Peyer's patch (tissue), 4 donors: ENCODE measurements around the gene PROK2. TPM values are rescaled to one million over a fixed set of nuclear protein-coding genes. Genes with fewer than 3 reads are reported as not detected.

Experiments
- DNase-seq, 3 donors: peaks; one replicate each; pipeline ENCODE4 v3.0.0-alpha.2; 2017 to 2019
- H3K27ac ChIP-seq, 4 donors: fragments of 200-600 bp; sonication (generic); one replicate each; pipeline ENCODE4 v1.5.1; 2016 to 2019
- H3K27me3 ChIP-seq, 2 donors: fragments of 200-600 bp; sonication (generic); one replicate each; pipeline ENCODE4 v1.5.1; 2019
- H3K36me3 ChIP-seq, 3 donors: fragments of 200-600 bp; sonication (generic); one replicate each; pipeline ENCODE4 v1.5.1; 2016 to 2019
- H3K4me1 ChIP-seq, 4 donors: fragments of 200-600 bp; sonication (generic); one replicate each; pipeline ENCODE4 v1.5.1; 2016 to 2019
- H3K4me3 ChIP-seq, 4 donors: fragments of 200-600 bp; sonication (generic); 1 replicate in 3 of 4; 2 replicates in 1 of 4; pipeline ENCODE4 v1.5.1; 2016 to 2019; ENCODE audit warnings: mild to moderate bottlenecking in 1 of 4
- H3K9me3 ChIP-seq, 4 donors: fragments of 200-600 bp; sonication (generic); one replicate each; pipeline ENCODE4 v1.5.1; 2016 to 2019; ENCODE audit warnings: mild to moderate bottlenecking in 1 of 4
- POLR2A ChIP-seq, 2 donors: fragments of 450-650 bp; IDR thresholded peaks; one replicate each; pipeline ENCODE4 v1.5.1; 2017; ENCODE audit warnings: antibody characterized with exemption in 2 of 2, mild to moderate bottlenecking in 2 of 2, moderate library complexity in 2 of 2
- total RNA-seq, 4 donors: library from RNA; depleted of rRNA; stranded (reverse); fragments of >200 nt; gene quantifications; one replicate each; pipeline ENCODE4 v1.1.0, GENCODE V29; 2016
- TF ChIP-seq, protein P1 (sequence below), 6 experiments: fragments of 450-650 bp in 4 of 6; fragments of 200-600 bp in 2 of 6; sonication (generic) in 1 of 6; IDR thresholded peaks; one replicate each; pipeline ENCODE4 v1.5.1; 2017 to 2019; ENCODE audit warnings: antibody characterized with exemption in 6 of 6, mild to moderate bottlenecking in 3 of 6, moderate library complexity in 1 of 6

Gene PROK2, protein sequence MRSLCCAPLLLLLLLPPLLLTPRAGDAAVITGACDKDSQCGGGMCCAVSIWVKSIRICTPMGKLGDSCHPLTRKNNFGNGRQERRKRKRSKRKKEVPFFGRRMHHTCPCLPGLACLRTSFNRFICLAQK
- total RNA-seq: not detected

DNA sequence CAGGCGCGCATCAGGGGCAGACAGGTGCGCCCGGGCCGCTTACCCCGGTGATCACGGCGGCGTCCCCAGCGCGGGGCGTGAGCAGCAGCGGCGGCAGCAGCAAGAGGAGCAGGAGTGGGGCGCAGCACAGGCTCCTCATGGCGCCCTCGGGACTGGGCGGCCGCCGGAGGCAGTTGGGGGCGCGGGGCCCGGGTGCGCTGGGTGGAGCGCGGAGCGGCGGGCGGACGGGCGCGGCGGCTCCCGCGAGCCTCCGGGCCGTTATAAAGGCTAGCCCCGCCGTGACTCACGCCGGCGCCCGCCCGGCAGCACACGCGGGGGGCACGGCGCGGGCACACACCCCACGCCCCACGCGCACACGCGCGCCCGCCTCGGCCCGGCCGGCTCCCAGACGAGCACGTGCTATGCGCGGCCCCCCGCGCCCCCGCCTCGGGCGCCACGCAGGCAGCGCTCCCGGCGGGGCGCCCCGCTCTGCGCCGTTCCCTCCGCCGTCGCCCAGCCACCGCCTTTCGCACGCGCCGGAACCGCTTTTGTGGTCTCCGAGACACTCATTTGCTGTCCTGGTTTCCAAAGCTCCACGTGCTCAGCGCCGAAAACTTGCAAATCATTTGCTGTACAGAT lies at the start of gene PROK2:
Gene PROK2 (minus strand): TSS at position 235 of the 618 bp plus-strand sequence. CDS start 96 bp downstream, at position 139.
- no peak for DNase-seq
- no peaks in the 10 kb centered on the region for H3K9me3 ChIP-seq
- peaks cover 0 to 19% of the 10 kb centered on the region in 2 donors for H3K27me3 ChIP-seq
- H3K36me3 ChIP-seq: no peaks in the 10 kb centered on the region
- TF ChIP-seq, protein P1, sequence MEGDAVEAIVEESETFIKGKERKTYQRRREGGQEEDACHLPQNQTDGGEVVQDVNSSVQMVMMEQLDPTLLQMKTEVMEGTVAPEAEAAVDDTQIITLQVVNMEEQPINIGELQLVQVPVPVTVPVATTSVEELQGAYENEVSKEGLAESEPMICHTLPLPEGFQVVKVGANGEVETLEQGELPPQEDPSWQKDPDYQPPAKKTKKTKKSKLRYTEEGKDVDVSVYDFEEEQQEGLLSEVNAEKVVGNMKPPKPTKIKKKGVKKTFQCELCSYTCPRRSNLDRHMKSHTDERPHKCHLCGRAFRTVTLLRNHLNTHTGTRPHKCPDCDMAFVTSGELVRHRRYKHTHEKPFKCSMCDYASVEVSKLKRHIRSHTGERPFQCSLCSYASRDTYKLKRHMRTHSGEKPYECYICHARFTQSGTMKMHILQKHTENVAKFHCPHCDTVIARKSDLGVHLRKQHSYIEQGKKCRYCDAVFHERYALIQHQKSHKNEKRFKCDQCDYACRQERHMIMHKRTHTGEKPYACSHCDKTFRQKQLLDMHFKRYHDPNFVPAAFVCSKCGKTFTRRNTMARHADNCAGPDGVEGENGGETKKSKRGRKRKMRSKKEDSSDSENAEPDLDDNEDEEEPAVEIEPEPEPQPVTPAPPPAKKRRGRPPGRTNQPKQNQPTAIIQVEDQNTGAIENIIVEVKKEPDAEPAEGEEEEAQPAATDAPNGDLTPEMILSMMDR (IDR thresholded peaks at IDR 0.05): no peak
- TF ChIP-seq POLR2A (IDR thresholded peaks at IDR 0.05): no peak
- peak within 1 kb of the TSS; percentile 3 to 56 (median 35) for H3K4me3 ChIP-seq
- H3K27ac ChIP-seq: no peak within 1 kb of the TSS
- H3K4me1 ChIP-seq: peaks cover 0 to 13% (median 0%) of the 10 kb centered on the region in 4 donors

DNA sequence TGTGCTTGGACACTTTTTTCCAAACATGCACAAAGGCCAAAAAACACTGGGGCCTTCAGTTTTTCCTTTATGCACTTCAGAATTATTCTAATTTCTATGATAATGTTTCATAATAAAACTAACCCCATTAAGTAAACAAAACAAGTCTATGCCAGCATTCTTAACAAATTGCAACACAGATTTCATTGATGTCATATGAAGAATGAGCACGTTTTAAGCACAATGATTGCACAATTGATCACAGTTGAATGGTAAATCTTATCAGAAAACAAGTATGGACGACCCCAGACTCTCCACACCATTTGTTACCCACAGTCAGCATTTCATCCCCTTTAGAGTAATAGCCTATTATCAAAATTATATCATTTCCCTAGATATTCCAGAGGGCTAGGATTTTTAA lies 46.7 kb upstream of the PROK2 start:
- no peaks in the 10 kb centered on the region for H3K4me1 ChIP-seq
- no peak overlapping the region for H3K4me3 ChIP-seq

DNA sequence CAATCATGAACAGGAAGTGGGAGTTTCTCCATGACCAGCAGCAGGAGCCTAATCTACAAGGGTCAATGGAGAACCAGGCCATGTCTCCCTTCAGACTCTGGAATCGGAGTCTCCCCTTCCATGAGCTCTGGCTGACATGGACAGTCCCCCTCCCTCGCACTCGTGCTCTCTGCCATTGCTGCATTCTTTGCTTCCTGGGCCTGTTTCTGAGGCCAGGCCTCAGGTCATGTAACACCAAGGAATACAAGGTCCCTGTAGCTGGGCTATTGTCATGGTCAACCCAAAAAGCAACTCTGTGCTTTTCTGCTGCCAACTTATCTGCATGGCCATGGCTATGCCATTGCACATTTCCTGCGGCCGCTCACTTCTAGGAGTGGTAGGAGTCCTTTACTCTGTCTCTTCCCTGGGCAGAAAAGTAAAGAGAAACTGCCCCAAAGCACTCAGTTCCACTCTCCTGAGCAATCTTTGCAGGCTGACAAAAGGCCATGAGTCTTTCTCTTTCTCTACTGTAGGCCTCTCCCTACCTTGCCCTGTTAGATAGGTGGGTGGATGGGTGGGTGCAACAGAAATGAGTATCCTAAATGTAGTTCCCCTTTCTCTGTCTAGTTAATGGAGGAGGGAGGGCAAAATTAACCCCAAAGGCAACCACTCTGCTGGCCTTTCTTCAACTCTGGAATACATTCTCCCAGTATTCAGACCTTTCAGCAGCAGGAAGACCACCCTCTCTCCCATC lies 40.8 kb upstream of the PROK2 start:
- Histone ChIP-seq H3K36me3 (no peaks in the 10 kb centered on the region), H3K27ac (no peak overlapping the region), H3K4me1 (no peaks in the 10 kb centered on the region), H3K9me3 (no peaks in the 10 kb centered on the region), H3K4me3 (no peak overlapping the region), H3K27me3 (no peaks in the 10 kb centered on the region)
- no peak for TF ChIP-seq POLR2A (IDR thresholded peaks at IDR 0.05)
- TF ChIP-seq, protein P1 (IDR thresholded peaks at IDR 0.05): no peak
- no peak for DNase-seq

More for the DNA sequence above, 46.7 kb upstream of the PROK2 start:
- no peaks in the 10 kb centered on the region for H3K36me3 ChIP-seq
- no peak overlapping the region for H3K27ac ChIP-seq
- H3K27me3 ChIP-seq: no peaks in the 10 kb centered on the region
- H3K9me3 ChIP-seq: no peaks in the 10 kb centered on the region
- TF ChIP-seq, protein P1 (IDR thresholded peaks at IDR 0.05): no peak
- TF ChIP-seq POLR2A (IDR thresholded peaks at IDR 0.05): no peak
- DNase-seq: no peak

DNA sequence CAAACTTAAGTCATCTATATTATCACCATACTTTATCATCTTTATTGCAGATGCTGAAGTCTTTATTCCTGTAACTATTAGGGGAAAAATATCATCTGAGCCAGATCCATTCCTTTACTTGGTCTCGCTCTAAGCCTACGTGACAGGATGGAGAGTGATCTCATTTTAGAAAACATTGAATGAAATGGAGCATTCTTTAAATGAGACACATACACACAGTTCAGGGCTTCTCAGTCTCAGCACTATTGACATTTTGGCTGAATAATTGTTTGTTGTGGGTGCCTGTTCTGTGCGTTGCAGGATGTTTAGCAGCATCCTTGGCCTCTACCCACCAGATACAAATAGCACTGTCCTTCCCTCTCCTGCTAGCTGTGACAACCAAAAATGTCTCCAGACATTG lies 36.2 kb upstream of the PROK2 start:
- no peak for DNase-seq
- Histone ChIP-seq H3K36me3 (no peaks in the 10 kb centered on the region), H3K4me1 (no peaks in the 10 kb centered on the region), H3K9me3 (no peaks in the 10 kb centered on the region), H3K4me3 (no peak overlapping the region), H3K27ac (no peak overlapping the region), H3K27me3 (no peaks in the 10 kb centered on the region)
- no peak for TF ChIP-seq POLR2A (IDR thresholded peaks at IDR 0.05)
- TF ChIP-seq, protein P1 (IDR thresholded peaks at IDR 0.05): no peak

DNA sequence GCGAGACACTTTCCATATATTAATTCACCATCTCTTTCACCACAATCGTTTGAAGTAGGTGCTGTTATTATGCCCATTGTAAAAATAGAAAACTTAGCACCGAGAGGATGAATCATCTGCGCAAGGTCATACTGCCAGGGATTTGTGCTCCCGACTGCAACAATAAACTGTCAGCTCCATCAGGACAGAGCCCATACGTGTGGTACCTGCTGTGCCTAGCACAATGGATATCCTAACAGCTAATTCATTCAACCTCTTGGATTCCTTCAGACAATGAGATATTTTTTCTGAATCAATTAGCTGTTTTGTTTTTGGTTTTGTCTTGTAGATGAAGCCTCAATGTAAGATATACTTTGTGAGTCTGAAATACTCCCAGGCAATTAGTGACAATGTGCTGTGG lies 32.3 kb upstream of the PROK2 start:
- TF ChIP-seq, protein P1 (IDR thresholded peaks at IDR 0.05): no peak
- no peak for TF ChIP-seq POLR2A (IDR thresholded peaks at IDR 0.05)

More for the DNA sequence above, 32.3 kb upstream of the PROK2 start:
- no peaks in the 10 kb centered on the region for H3K27me3 ChIP-seq
- no peaks in the 10 kb centered on the region for H3K4me1 ChIP-seq
- no peaks in the 10 kb centered on the region for H3K36me3 ChIP-seq
- H3K27ac ChIP-seq: no peak overlapping the region
- H3K9me3 ChIP-seq: no peaks in the 10 kb centered on the region
- no peak for DNase-seq
- no peak overlapping the region for H3K4me3 ChIP-seq
